Psoas muscle (tissue), 8 donors: ENCODE results near the gene TGFBR2. TPM values are rescaled to one million over a fixed set of nuclear protein-coding genes. Genes with fewer than 3 reads are reported as not detected.

ENCODE experiments used
- ATAC-seq, 4 donors: fragments of 200-7000 bp; cut with Tn5 transposase; one replicate each; pipeline ENCODE4 v1.9.1; 2020; ENCODE audit warnings: moderate library complexity in 3 of 4, mild to moderate bottlenecking in 2 of 4
- DNase-seq, 2 donors: peaks; one replicate each; pipeline ENCODE4 v3.0.0-alpha.2; 2020
- H3K27ac ChIP-seq: fragments of 200-600 bp; one replicate; pipeline ENCODE4 v1.8.0; 2022
- H3K27me3 ChIP-seq, 3 donors: fragments of 200-600 bp in 1 of 3; one replicate each; pipeline versions ENCODE4 v1.6.1 to v1.8.0; 2013 to 2022; ENCODE audit warnings: low read length in 2 of 3, mild to moderate bottlenecking in 2 of 3, moderate library complexity in 1 of 3; ENCODE audit not compliant: insufficient read depth in 3 of 3
- H3K36me3 ChIP-seq, 2 donors: fragments of 200-600 bp in 1 of 2; one replicate each; pipeline versions ENCODE4 v1.6.1 to v1.8.0; 2013 to 2022; ENCODE audit warnings: low read depth in 1 of 2, mild to moderate bottlenecking in 1 of 2, moderate library complexity in 1 of 2; ENCODE audit not compliant: insufficient read depth in 1 of 2
- H3K4me1 ChIP-seq: fragments of 200-600 bp; one replicate; pipeline ENCODE4 v1.8.0; 2022
- H3K4me3 ChIP-seq: fragments of 200-600 bp; one replicate; pipeline ENCODE4 v1.8.0; 2022; ENCODE audit warnings: mild to moderate bottlenecking
- H3K9me3 ChIP-seq: fragments of 200-600 bp; one replicate; pipeline ENCODE4 v1.8.0; 2022
- CTCF ChIP-seq: fragments of 200-600 bp; IDR thresholded peaks from one replicate; pipeline ENCODE4 v1.8.0; 2022; ENCODE audit warnings: antibody characterized with exemption
- WGBS, 3 donors: extraction: QIAGEN DNeasy Blood & Tissue Kit; methylation state at CpG; one replicate each; pipeline versions ENCODE4 v1.1.6 to v1.1.7; 2013; 5-methylcytosine and 5-hydroxymethylcytosine counted together
- intact Hi-C, 2 donors: fragments of 100-400 bp; cut with DNase I; formaldehyde crosslinking; loops; one replicate each; pipeline versions ENCODE4 v1.11.0 to v1.14.2; 2022
- polyA plus RNA-seq, 3 donors: library from polyadenylated mRNA; stranded (reverse); fragments of 200-250 nt; gene quantifications; one replicate each; pipeline ENCODE4 v1.2.3, GENCODE V29; 2013
- total RNA-seq, 4 donors: library from RNA; stranded (reverse); fragmentation: NEBNext Ultra II Directional in 2 of 4; extraction: Animal tissue kit (Norgen Biotek cat#: 25700) in 2 of 4; gene quantifications; one replicate each; pipeline versions ENCODE4 v1.2.1 to v1.2.4, GENCODE V29; 2021 to 2023
- donor health status: healthy with polysubstance abuse.
- donor health status: DM: no; HTN: no; CAD: no; lungs with moderate emphysema.
- donor health status: Bipolar disorder and iron deficiency.
- donor health status: healthy.
- donor health status: DM: yes; HTN: yes; CAD: no.
- donor health status: DM: no; HTN: no; CAD: no.
- donor health status: DM: no; HTN: no; CAD: no.
- donor health status: DM: yes; HTN: yes; CAD: no.

Gene TGFBR2
- total and polyA plus RNA-seq, 7 donors, result 19.7 to 58.8 (median 42.6) TPM

GRCh38 chr3:30607032-30607833 is 832 bp downstream of the TGFBR2 start:
- Histone ChIP-seq H3K27me3 (no peaks in the 10 kb centered on the region), H3K9me3 (no peaks in the 10 kb centered on the region), H3K4me3 (peak overlapping the region; percentile 89), H3K36me3 (no peaks in the 10 kb centered on the region), H3K27ac (peak overlapping the region; percentile 91), H3K4me1 (peaks cover 16% of the 10 kb centered on the region)
- no peak for TF ChIP-seq CTCF
- ATAC-seq (peak; percentile 17 to 61 (median 54)), DNase-seq (peak; percentile 67 to 83)
- intact Hi-C loops, result loop anchor here in 1 of 2 donors (5.0 kb wide), 3 partner anchors 40 to 90 kb away; no protein-coding TSS in a partner anchor
- 4 to 5% (median 4%) methylated on average over 41 to 45 of the region's 45 CpGs for WGBS, 3 donors

- Histone ChIP-seq H3K9me3 (no peaks in the 10 kb centered on the region), H3K4me3 (peak overlapping the region; percentile 89), H3K4me1 (peaks cover 18% of the 10 kb centered on the region), H3K36me3 (no peaks in the 10 kb centered on the region), H3K27ac (peak overlapping the region; percentile 54), H3K27me3 (no peaks in the 10 kb centered on the region)
- no peak for TF ChIP-seq CTCF
- WGBS, 3 donors, result 62 to 71% (median 68%) methylated on average over 2 of the region's 2 CpGs
- ATAC-seq (no peak), DNase-seq (no peak)
- intact Hi-C loops, result loop anchor here in 1 of 2 donors (5.0 kb wide), 3 partner anchors 39 to 91 kb away; no protein-coding TSS in a partner anchor
Measured at GRCh38 chr3:30608598-30608947, 2.2 kb downstream of the TGFBR2 start.

- TF ChIP-seq CTCF, result no peak
- H3K9me3 ChIP-seq, result no peaks in the 10 kb centered on the region
- intact Hi-C loops, result loop anchor here in 1 of 2 donors (5.0 kb wide), 4 partner anchors 37 to 113 kb away; no protein-coding TSS in a partner anchor
- H3K4me1 ChIP-seq, result peaks cover 32% of the 10 kb centered on the region
- no peaks in the 10 kb centered on the region for H3K27me3 ChIP-seq
- peak overlapping the region; percentile 89 for H3K4me3 ChIP-seq
- no peak for ATAC-seq
- peak overlapping the region; percentile 7 for H3K27ac ChIP-seq
- WGBS, 3 donors, result 77 to 86% (median 84%) methylated on average over 4 of the region's 4 CpGs
- no peaks in the 10 kb centered on the region for H3K36me3 ChIP-seq
- DNase-seq, result no peak
Measured at GRCh38 chr3:30609930-30610701, 3.7 kb downstream of the TGFBR2 start.

GRCh38 chr3:30610702-30611368 is 4.4 kb downstream of the TGFBR2 start:
- ATAC-seq (no peak), DNase-seq (no peak)
- TF ChIP-seq CTCF, result no peak
- Histone ChIP-seq H3K36me3 (no peaks in the 10 kb centered on the region), H3K9me3 (no peaks in the 10 kb centered on the region), H3K27ac (peak overlapping the region; percentile 7), H3K27me3 (no peaks in the 10 kb centered on the region), H3K4me1 (peaks cover 37% of the 10 kb centered on the region), H3K4me3 (peak overlapping the region; percentile 15)
- intact Hi-C loops, result loop anchor here in 1 of 2 donors (5.0 kb wide), 1 partner anchor 114 kb away; no protein-coding TSS in a partner anchor
- whole genome bisulfite sequencing, 3 donors, result 47 to 67% (median 48%) methylated on average over 3 of the region's 3 CpGs
